ENCODE results near the gene ANKRD24.

DNA sequence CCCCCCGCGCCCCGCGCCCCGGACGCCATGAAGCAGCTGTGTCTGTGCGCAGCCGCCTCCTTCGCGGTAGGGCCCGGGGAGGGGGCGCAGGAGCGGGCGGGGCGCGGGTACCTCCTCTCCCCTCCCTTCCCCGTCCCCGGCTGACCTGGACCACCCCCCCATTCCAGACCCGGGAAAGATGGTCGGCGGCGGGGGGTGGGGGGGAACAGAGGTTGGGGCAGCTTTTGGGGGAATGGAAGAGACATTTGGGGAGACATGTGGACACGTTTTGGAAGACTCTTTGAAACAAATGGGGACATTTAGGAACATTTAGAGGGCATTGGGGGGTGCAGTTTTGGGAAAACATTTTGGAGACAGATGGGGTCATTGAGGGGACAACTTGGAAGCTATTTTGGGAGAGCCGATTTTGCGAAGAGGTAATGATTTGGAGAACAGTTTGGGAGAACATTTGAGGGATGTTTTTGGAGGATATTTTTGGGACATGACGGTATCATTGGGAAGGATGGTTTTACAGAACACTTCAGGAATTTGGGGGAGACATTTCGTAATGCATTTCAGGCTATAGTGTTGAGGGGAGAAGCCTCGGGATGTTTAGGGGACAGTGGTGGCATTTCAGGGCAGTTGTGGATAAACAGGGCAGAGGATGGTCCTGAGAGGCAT, 16.1 kb downstream of the ANKRD24 start:
- TF ChIP-seq, protein P1, sequence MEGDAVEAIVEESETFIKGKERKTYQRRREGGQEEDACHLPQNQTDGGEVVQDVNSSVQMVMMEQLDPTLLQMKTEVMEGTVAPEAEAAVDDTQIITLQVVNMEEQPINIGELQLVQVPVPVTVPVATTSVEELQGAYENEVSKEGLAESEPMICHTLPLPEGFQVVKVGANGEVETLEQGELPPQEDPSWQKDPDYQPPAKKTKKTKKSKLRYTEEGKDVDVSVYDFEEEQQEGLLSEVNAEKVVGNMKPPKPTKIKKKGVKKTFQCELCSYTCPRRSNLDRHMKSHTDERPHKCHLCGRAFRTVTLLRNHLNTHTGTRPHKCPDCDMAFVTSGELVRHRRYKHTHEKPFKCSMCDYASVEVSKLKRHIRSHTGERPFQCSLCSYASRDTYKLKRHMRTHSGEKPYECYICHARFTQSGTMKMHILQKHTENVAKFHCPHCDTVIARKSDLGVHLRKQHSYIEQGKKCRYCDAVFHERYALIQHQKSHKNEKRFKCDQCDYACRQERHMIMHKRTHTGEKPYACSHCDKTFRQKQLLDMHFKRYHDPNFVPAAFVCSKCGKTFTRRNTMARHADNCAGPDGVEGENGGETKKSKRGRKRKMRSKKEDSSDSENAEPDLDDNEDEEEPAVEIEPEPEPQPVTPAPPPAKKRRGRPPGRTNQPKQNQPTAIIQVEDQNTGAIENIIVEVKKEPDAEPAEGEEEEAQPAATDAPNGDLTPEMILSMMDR (IDR thresholded peaks at IDR 0.05): no peak
- TF ChIP-seq POLR2A (IDR thresholded peaks at IDR 0.05): no peak
